Neural progenitor cell (in vitro differentiated cells): ENCODE results near the gene RNF114.

Source experiments
- CTCF ChIP-seq: fragments of 200-600 bp; sonication (generic); IDR thresholded peaks from 2 replicates; pipeline ENCODE4 v1.5.1; 2017; ENCODE audit warnings: antibody characterized with exemption, mild to moderate bottlenecking
- EZH2 ChIP-seq: fragments of 200-600 bp; sonication (generic); IDR thresholded peaks from 2 replicates; pipeline ENCODE4 v1.6.1; 2017; ENCODE audit warnings: antibody characterized with exemption, mild to moderate bottlenecking, moderate library complexity

GRCh38 chr20:49995586-49995985, 59.4 kb downstream of the RNF114 start:
- TF ChIP-seq CTCF (no peak), EZH2 (no peak)
